ENCODE results near the gene OPCML.

Gene OPCML

DNA sequence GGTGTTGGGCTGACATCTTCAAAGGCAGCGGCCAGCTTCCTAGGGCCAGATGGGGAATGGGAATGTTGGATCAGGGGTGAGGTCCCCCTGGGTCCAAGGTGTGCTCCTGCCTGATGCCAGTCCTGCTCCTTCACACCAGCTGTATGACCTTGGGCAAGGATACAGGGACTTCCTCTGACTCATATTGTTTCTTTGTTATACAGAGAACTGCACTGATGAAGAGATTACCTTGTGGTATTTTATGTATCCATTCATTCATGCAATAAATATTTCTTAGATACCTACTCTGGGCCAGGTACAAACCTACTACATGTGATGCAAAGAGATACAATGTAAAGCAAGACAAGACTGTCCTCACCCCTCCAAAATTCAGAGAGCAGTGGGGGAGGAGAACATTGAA is 3.9 kb upstream of the OPCML start:
- DNase-seq = no peak

- DNase-seq = no peak
Measured at GRCh38 chr11:133533205-133533604, 904 bp upstream of the OPCML start.

DNA sequence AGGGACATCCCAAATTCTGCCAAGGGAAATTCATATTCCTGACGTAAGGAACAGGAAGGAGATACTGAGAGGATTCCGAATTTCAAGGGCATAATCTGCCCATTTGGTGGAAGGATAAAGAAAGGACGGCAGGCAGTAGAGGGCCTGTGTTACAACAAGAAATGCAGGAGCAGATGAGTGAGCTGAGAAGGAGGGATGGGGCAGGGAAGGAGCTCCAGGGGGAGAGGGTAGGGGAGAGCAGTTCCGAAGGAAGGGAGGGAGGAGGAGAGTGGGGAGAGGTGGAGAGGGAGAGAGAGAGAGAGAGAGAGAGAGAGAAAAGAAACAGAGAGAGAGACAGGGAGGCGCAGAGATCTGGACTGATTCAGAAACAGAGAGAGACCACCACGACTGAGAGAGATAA is 843 bp downstream of the OPCML start:
- DNase-seq = no peak

- DNase-seq = no peak
Measured at GRCh38 chr11:133530501-133530835, 1.8 kb downstream of the OPCML start.

GRCh38 chr11:133529807-133530500 is 2.3 kb downstream of the OPCML start:
- no peak for DNase-seq

GRCh38 chr11:133526790-133527189 is 5.5 kb downstream of the OPCML start:
- DNase-seq = no peak

- DNase-seq = no peak
Measured at GRCh38 chr11:133525976-133526375, 6.3 kb downstream of the OPCML start.

GRCh38 chr11:133524488-133524887 is 7.8 kb downstream of the OPCML start:
- no peak for DNase-seq

DNA sequence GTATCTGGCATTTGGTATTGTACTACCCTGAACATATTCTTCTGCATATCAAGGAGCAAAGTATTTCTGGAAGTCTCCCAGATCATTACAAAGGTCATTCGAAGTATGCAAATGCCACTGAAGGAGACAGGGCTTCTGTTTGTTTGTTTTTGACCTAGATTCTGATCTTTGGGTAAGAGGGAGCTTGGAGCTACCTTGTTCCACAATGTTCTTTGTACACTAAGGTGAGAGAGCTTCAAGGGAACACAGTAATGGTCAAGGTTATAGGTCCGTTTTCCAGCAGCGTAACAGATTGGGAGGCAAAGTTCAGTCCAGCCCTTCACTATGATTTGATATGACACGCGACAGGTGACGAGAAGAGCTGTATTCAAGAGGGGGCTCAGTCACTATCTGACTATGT is 10.0 kb downstream of the OPCML start:
- no peak for DNase-seq

GRCh38 chr11:133521502-133521901 is 10.8 kb downstream of the OPCML start:
- DNase-seq = no peak

DNA sequence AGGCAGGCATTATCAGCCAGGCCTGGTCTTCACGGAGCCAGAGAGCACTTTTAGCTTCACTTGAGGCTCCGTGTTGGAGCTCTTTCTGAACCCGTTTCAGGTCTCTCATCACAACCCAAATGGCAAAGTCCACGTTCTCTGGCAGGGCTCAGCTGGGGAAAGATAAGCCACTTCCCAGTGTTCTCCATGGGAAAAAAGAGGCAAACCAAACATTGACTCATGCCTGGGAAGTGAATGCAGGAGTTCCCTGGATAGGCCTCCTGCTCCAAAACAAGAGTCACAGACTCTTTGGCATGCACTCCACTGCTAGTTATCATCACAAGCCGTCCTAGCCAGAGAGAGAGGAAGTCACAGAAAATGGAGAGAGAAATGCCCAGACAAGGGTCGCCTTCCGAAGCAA is 11.6 kb downstream of the OPCML start:
- DNase-seq = no peak

DNA sequence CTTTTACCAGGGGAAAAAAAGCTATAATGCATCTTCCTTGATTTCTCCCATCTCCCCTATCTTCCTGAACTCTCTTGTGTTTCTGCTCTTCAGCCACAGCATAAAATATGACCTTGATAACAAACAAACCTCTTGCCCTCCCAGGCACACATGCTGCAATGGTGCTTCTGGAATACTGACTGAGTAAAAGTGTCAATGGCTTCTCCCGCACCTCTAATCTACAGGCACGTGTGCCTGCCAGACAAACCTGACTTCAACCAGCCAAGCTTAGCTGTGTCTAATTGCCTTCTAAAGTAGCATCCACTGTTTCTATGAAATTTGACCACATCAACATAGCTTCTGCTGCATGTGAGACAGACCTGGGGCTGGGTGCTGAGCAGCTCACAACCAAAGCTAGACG is 12.7 kb downstream of the OPCML start:
- DNase-seq = no peak

GRCh38 chr11:133518702-133519264 is 13.5 kb downstream of the OPCML start:
- no peak for DNase-seq

DNA sequence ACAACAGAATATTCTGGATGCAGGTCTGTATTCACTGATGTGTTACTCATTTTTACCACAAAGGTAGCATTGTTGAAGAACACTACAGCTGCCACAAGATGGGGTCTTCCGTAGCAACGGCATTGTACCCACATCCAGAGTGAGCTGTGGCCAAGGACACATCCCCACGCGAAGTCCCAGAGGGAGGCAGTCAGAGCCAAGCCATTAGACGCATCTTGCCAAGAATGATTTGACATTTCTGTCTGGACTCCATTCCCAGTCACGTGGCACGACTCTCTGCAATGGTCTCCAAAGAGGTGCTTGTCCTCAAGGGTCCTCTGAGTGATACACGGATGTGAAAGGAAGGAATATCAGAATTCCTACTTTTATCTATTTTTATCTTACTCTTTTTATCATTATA is 15.5 kb downstream of the OPCML start:
- DNase-seq = no peak

- DNase-seq = no peak
Measured at GRCh38 chr11:133515107-133515506, 17.2 kb downstream of the OPCML start.

- no peak for DNase-seq
Measured at GRCh38 chr11:133509924-133510697, 22.2 kb downstream of the OPCML start.

DNA sequence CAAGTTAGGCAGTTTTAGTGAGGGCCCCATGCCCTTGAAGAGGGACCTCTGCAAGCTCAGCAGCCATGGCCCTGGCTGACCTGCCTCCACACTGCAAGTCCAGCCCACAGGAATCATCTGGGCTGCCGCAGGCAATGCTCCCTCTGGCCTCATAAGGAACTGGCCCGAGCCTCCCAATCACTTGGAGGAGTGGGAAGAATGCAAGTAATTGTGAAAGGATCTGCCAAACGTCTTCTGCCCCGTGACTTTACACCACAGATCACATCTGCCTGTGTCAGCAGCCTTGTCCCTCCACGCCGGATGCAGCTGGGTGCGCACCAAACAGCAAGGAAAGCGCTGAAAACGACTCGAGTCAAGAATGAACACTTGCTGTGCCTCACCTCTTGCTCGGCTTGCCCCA is 23.8 kb downstream of the OPCML start:
- DNase-seq = no peak

DNA sequence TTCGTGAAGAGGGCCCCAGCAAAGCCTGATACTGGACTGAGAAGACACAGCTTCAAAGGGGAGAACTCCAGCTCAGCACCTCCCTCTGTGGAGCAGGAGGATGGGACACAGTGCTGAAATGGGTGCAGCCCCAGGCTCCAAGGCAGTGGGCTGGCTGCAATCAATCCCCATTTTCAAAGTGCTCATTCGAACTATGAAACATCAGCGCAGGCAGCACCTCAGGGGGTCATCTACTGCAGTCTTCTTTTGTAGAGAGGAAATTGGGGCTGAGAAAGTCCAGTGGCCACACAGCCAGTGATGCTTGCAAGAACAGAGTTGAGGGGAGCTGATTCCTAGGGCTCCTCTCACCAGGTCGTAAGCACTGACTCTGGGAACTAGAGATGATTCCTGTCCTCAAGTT is 25.1 kb downstream of the OPCML start:
- no peak for DNase-seq

GRCh38 chr11:133506551-133507094 is 25.7 kb downstream of the OPCML start:
- no peak for DNase-seq

- DNase-seq = no peak
Measured at GRCh38 chr11:133506023-133506422, 26.3 kb downstream of the OPCML start.

GRCh38 chr11:133504906-133505305 is 27.4 kb downstream of the OPCML start:
- no peak for DNase-seq

DNA sequence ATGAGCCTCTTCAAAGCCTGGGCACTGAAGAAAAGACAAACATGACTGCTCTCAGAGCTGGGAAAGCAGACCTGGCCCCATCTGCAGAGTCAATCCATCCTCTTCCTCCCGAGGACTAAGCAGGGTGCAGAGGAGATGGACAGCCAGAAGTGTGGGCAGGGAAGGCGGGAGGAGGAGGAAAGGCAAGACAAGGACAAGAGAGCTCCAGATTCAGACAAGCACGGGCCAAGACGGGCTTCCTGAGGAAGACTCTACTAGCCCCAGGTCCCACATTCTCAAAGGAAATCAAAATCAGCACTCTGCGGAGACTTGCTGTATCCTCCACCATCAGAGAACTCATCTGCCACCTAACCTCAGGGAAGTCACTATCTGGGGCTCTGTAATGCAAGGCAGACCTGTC is 28.5 kb downstream of the OPCML start:
- DNase-seq = no peak

GRCh38 chr11:133503236-133503635 is 29.1 kb downstream of the OPCML start:
- no peak for DNase-seq

All from activated CD4-positive, alpha-beta T cell treated with anti-CD3 and anti-CD28 coated beads for 48 hours (primary cell).